Measurements from ENCODE around the gene CFAP251. TPM values are rescaled to one million over a fixed set of nuclear protein-coding genes. Genes with fewer than 3 reads are reported as not detected.
A peak's percentile ranks its signal among the peaks of the same experiment; 100 is the strongest.

Gene CFAP251
- total and polyA plus RNA-seq, 2 of the 13 experiments (the other 11 are each of a cell fraction or from before 2014, with no cell fraction given), result 0.30 to 0.42 TPM

DNA sequence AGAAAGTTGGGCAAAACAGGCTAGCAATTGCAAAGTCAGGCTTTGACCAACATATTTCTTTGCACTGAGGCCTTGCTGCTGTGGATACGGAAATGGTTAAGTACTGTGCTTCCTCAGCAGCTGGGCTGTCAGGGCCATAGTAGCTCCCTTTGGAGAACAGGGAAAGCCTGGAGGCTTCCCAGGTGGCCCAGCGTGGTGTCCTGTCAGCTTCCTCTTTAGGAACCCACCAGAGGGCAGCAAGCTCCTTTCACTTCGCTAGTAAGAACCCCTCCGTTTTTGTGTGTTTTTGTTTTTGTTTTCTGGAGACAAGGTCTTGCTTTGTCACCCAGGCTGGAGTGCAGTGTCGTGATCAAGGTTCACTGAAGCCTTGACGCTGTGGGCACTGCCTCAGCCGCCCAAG lies 1.7 kb upstream of the CFAP251 start:
- no peaks in the 10 kb centered on the region for H3K79me2 ChIP-seq (ENCODE audit: insufficient read depth, low read length)
- intact Hi-C loops (cut with micrococcal nuclease; ENCODE audit: unreplicated experiment), result loop anchor here (10.0 kb wide), 1 partner anchor 108 kb away; the partner anchor contains the start of gene BCL7A
- no peak overlapping the region for H3K4me3 ChIP-seq (replicated peaks in 1 of 3; ENCODE audit: insufficient read depth in 1 of 3, low read depth in 2 of 3, low read length in 3 of 3)
- no peak overlapping the region for H3K27ac ChIP-seq (ENCODE audit: extremely low read length, insufficient read depth, low read length)
- no peaks in the 10 kb centered on the region for H3K4me1 ChIP-seq (ENCODE audit: insufficient read depth, low read length)
- ATAC-seq (peak; percentile 54; the same call in 2 of the 3 replicates), FAIRE-seq (no peak), DNase-seq (ENCODE audit: low spot score) (no peak)
- no peak overlapping the region for H3K4me2 ChIP-seq (ENCODE audit: low read depth, low read length)
- ChIA-PET POLR2A (no interaction called here), CTCF (ENCODE audit: low intra/inter-chr PET ratio, low total read pairs) (no interaction called here)
- no TSS peak for BruUV-seq (replicated peaks)
- in situ Hi-C loops (cut with HindIII; ENCODE audit: extremely low pct_ligation_motif_present, low pct_unique_long_range_greater_than_20kb), result no loop called here
- H3K36me3 ChIP-seq (replicated peaks in 1 of 2; ENCODE audit: control insufficient read depth in 1 of 2, insufficient read depth in 2 of 2, low read length in 2 of 2), result peaks cover 12 to 32% of the 10 kb centered on the region in 2 experiments
- H3K27me3 ChIP-seq (ENCODE audit: control insufficient read depth in 1 of 2, insufficient read depth in 2 of 2, low read length in 2 of 2), result no peaks in the 10 kb centered on the region
- no peak overlapping the region for H3K9ac ChIP-seq (ENCODE audit: insufficient read depth, low read depth, low read length)
- TF ChIP-seq STAG1 (CRISPR knock-in tag; IDR thresholded peaks at IDR 0.05) (peak; percentile 35), NPAS2 (CRISPR knock-in tag; IDR thresholded peaks at IDR 0.05; ENCODE audit: borderline replicate concordance) (no peak), SRSF1 (optimal IDR thresholded peaks at IDR 0.05; ENCODE audit: low read depth, low read length) (no peak)
- TF ChIP-seq, protein P1, sequence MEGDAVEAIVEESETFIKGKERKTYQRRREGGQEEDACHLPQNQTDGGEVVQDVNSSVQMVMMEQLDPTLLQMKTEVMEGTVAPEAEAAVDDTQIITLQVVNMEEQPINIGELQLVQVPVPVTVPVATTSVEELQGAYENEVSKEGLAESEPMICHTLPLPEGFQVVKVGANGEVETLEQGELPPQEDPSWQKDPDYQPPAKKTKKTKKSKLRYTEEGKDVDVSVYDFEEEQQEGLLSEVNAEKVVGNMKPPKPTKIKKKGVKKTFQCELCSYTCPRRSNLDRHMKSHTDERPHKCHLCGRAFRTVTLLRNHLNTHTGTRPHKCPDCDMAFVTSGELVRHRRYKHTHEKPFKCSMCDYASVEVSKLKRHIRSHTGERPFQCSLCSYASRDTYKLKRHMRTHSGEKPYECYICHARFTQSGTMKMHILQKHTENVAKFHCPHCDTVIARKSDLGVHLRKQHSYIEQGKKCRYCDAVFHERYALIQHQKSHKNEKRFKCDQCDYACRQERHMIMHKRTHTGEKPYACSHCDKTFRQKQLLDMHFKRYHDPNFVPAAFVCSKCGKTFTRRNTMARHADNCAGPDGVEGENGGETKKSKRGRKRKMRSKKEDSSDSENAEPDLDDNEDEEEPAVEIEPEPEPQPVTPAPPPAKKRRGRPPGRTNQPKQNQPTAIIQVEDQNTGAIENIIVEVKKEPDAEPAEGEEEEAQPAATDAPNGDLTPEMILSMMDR (CRISPR knock-in tag; IDR thresholded peaks at IDR 0.05), result peak; percentile 43
- H2AFZ ChIP-seq (ENCODE audit: low read length), result no peak overlapping the region
- no peaks in the 10 kb centered on the region for H4K20me1 ChIP-seq (ENCODE audit: insufficient read depth, low read length)
- WGBS (ENCODE audit: low lambda C conversion rate), result 88% methylated on average over 6 of the region's 7 CpGs
- H3K9me3 ChIP-seq (ENCODE audit: low read length), result no peaks in the 10 kb centered on the region

DNA sequence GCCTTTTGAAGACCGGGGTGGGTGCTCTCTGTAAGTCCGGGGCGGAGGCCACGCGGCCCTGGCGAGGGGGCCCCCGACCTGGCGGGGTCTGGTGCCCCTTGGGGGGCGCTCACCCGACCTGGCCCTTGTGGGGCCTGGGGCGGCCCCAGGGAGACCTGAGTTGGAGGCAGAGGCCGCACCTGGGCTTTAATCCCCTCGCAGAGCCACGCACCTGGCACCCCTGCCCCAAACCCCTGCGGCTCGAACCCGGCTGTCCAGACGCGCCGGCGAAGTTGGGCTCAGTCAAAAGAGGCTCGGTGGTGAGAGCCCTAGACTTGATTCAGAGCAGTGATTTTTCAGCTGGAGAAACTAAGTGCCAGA lies 267 bp downstream of the CFAP251 start:
- no peak for DNase-seq (ENCODE audit: low spot score)
- ChIA-PET CTCF (ENCODE audit: low intra/inter-chr PET ratio, low total read pairs) (no interaction called here), POLR2A (no interaction called here)
- WGBS (ENCODE audit: low lambda C conversion rate), result 94% methylated on average over 6 of the region's 22 CpGs
- Histone ChIP-seq H3K36me3 (replicated peaks in 1 of 2; ENCODE audit: control insufficient read depth in 1 of 2, insufficient read depth in 2 of 2, low read length in 2 of 2) (peaks cover 10 to 26% of the 10 kb centered on the region in 2 experiments), H3K4me3 (replicated peaks in 1 of 3; ENCODE audit: insufficient read depth in 1 of 3, low read depth in 2 of 3, low read length in 3 of 3) (no peak overlapping the region), H3K27ac (ENCODE audit: extremely low read length, insufficient read depth, low read length) (no peak overlapping the region), H3K4me2 (ENCODE audit: low read depth, low read length) (no peak overlapping the region), H3K27me3 (ENCODE audit: control insufficient read depth in 1 of 2, insufficient read depth in 2 of 2, low read length in 2 of 2) (no peaks in the 10 kb centered on the region), H3K79me2 (ENCODE audit: insufficient read depth, low read length) (no peaks in the 10 kb centered on the region), H3K9ac (ENCODE audit: insufficient read depth, low read depth, low read length) (no peak overlapping the region), H2AFZ (ENCODE audit: low read length) (no peak overlapping the region), H3K9me3 (ENCODE audit: low read length) (no peaks in the 10 kb centered on the region), H4K20me1 (ENCODE audit: insufficient read depth, low read length) (no peaks in the 10 kb centered on the region), H3K4me1 (ENCODE audit: insufficient read depth, low read length) (peaks cover under 1% of the 10 kb centered on the region; the same call in 1 of the 2 replicates)
- ATAC-seq, result no peak
- in situ Hi-C loops (cut with HindIII; ENCODE audit: extremely low pct_ligation_motif_present, low pct_unique_long_range_greater_than_20kb), result no loop called here
- no TSS peak for BruUV-seq (replicated peaks)
- peak; percentile 70 for TF ChIP-seq AGO2 (optimal IDR thresholded peaks at IDR 0.05; ENCODE audit: low read depth, low read length)
- TF ChIP-seq, protein P2, sequence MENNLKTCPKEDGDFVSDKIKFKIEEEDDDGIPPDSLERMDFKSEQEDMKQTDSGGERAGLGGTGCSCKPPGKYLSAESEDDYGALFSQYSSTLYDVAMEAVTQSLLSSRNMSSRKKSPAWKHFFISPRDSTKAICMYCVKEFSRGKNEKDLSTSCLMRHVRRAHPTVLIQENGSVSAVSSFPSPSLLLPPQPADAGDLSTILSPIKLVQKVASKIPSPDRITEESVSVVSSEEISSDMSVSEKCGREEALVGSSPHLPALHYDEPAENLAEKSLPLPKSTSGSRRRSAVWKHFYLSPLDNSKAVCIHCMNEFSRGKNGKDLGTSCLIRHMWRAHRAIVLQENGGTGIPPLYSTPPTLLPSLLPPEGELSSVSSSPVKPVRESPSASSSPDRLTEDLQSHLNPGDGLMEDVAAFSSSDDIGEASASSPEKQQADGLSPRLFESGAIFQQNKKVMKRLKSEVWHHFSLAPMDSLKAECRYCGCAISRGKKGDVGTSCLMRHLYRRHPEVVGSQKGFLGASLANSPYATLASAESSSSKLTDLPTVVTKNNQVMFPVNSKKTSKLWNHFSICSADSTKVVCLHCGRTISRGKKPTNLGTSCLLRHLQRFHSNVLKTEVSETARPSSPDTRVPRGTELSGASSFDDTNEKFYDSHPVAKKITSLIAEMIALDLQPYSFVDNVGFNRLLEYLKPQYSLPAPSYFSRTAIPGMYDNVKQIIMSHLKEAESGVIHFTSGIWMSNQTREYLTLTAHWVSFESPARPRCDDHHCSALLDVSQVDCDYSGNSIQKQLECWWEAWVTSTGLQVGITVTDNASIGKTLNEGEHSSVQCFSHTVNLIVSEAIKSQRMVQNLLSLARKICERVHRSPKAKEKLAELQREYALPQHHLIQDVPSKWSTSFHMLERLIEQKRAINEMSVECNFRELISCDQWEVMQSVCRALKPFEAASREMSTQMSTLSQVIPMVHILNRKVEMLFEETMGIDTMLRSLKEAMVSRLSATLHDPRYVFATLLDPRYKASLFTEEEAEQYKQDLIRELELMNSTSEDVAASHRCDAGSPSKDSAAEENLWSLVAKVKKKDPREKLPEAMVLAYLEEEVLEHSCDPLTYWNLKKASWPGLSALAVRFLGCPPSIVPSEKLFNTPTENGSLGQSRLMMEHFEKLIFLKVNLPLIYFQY (CRISPR knock-in tag; IDR thresholded peaks at IDR 0.05; ENCODE audit: borderline replicate concordance), result no peak
- intact Hi-C loops (cut with micrococcal nuclease; ENCODE audit: unreplicated experiment), result loop anchor here (10.0 kb wide), 1 partner anchor 106 kb away; the partner anchor contains the start of gene BCL7A
- no peak for FAIRE-seq
